ENCODE measurements around the gene PLAAT1.

The PLAAT1 gene

GRCh38 chr3:193240850-193241706 lies at the start of gene PLAAT1:
PLAAT1 (plus strand) TSS chr3:193241222; CDS start chr3:193255651, 14,429 bp downstream.
- H3K4me3 Mint-ChIP-seq, result peak within 1 kb of the TSS; percentile 26
- H3K9me3 Mint-ChIP-seq, result peaks cover 4% of the 10 kb centered on the region
- H3K27me3 Mint-ChIP-seq, result peaks cover 32% of the 10 kb centered on the region
- H3K27ac Mint-ChIP-seq, result no peak within 1 kb of the TSS
- H3K4me1 Mint-ChIP-seq, result no peaks in the 10 kb centered on the region
- no peaks in the 10 kb centered on the region for H3K36me3 Mint-ChIP-seq

- H3K4me3 Mint-ChIP-seq, result no peak overlapping the region
- no peaks in the 10 kb centered on the region for H3K36me3 Mint-ChIP-seq
- no peak overlapping the region for H3K27ac Mint-ChIP-seq
- no peaks in the 10 kb centered on the region for H3K9me3 Mint-ChIP-seq
- H3K27me3 Mint-ChIP-seq, result no peaks in the 10 kb centered on the region
- H3K4me1 Mint-ChIP-seq, result no peaks in the 10 kb centered on the region
Observed at GRCh38 chr3:193194371-193194770, 46.7 kb upstream of the PLAAT1 start.

DNA sequence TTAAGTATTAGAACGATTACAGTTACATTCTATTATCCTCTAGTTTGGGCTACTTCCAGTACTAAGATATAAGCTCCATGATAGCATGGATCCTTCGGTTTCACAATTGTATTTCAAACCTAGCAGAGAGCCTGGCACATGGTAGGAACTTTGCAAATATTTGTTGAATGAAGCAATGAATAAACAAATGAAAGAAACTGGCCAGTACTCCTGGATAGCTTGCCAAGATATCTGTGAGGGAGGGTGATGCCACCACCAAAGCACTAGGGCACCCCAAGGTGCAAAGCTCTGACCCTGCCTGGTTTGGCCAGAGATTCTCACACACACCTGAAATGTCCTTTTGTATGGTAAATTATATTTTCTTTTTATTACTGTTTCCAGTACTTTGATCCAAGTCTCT lies 44.3 kb upstream of the PLAAT1 start:
- no peak overlapping the region for H3K4me3 Mint-ChIP-seq
- no peaks in the 10 kb centered on the region for H3K27me3 Mint-ChIP-seq
- H3K4me1 Mint-ChIP-seq, result no peaks in the 10 kb centered on the region
- no peak overlapping the region for H3K27ac Mint-ChIP-seq
- H3K36me3 Mint-ChIP-seq, result no peaks in the 10 kb centered on the region
- no peaks in the 10 kb centered on the region for H3K9me3 Mint-ChIP-seq

GRCh38 chr3:193207290-193208273 lies 33.4 kb upstream of the PLAAT1 start:
- peaks cover 2% of the 10 kb centered on the region for H3K27me3 Mint-ChIP-seq
- no peak overlapping the region for H3K4me3 Mint-ChIP-seq

DNA sequence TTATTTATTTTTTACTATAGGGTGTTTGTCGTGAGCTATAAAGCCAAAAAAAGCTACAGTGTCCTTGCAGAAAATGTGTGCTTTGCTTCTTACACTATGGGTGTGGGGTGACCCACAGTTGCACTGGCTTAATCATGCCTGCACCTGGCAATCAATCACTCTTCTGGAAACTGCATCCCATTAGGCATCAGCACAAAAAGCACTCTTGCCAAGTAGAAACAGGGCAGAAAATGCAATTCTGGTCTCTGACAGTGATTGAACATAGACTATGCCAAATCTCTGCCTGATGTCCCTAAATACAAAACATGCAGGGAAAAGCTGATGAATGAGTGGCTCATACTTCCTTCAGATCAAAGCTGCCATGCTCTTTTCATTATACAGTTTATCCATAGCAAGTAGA lies 30.4 kb upstream of the PLAAT1 start:
- Mint-ChIP-seq H3K9me3 (no peaks in the 10 kb centered on the region), H3K36me3 (no peaks in the 10 kb centered on the region), H3K4me3 (no peak overlapping the region), H3K27ac (no peak overlapping the region), H3K4me1 (no peaks in the 10 kb centered on the region), H3K27me3 (peaks cover 7% of the 10 kb centered on the region)

More at GRCh38 chr3:193207290-193208273, 33.4 kb upstream of the PLAAT1 start:
- Mint-ChIP-seq H3K4me1 (no peaks in the 10 kb centered on the region), H3K27ac (no peak overlapping the region), H3K36me3 (no peaks in the 10 kb centered on the region), H3K9me3 (no peaks in the 10 kb centered on the region)

DNA sequence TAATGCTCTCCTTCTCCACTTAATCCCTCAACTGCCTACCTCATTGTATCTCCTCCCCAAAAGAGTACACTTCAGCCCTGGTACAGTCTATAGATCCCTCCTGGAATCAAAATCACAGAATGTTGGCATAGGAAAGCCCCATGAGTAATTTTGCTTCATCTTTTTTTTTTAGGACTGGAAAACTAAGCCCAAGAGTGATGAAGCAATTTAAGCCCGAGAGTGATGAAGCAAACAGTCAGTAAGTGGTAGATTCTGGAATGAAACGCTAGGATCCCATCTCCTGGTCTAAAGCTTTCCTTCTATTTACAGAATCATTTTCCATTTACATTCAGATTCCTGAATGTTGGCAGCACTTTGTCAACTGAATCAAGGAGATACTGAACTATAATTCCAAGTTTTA lies 29.8 kb upstream of the PLAAT1 start:
- no peak overlapping the region for H3K27ac Mint-ChIP-seq
- no peak overlapping the region for H3K4me3 Mint-ChIP-seq
- no peaks in the 10 kb centered on the region for H3K9me3 Mint-ChIP-seq
- H3K27me3 Mint-ChIP-seq, result peaks cover 5% of the 10 kb centered on the region
- H3K36me3 Mint-ChIP-seq, result no peaks in the 10 kb centered on the region
- no peaks in the 10 kb centered on the region for H3K4me1 Mint-ChIP-seq

- no peak overlapping the region for H3K27ac Mint-ChIP-seq
- H3K4me3 Mint-ChIP-seq, result no peak overlapping the region
- no peaks in the 10 kb centered on the region for H3K9me3 Mint-ChIP-seq
- H3K36me3 Mint-ChIP-seq, result no peaks in the 10 kb centered on the region
- H3K27me3 Mint-ChIP-seq, result peaks cover 5% of the 10 kb centered on the region
- H3K4me1 Mint-ChIP-seq, result no peaks in the 10 kb centered on the region
Observed at GRCh38 chr3:193211984-193212383, 29.0 kb upstream of the PLAAT1 start.

- H3K36me3 Mint-ChIP-seq, result no peaks in the 10 kb centered on the region
- H3K9me3 Mint-ChIP-seq, result no peaks in the 10 kb centered on the region
- peaks cover 5% of the 10 kb centered on the region for H3K27me3 Mint-ChIP-seq
- H3K4me3 Mint-ChIP-seq, result no peak overlapping the region
- no peak overlapping the region for H3K27ac Mint-ChIP-seq
- H3K4me1 Mint-ChIP-seq, result no peaks in the 10 kb centered on the region
Observed at GRCh38 chr3:193212844-193213243, 28.2 kb upstream of the PLAAT1 start.

DNA sequence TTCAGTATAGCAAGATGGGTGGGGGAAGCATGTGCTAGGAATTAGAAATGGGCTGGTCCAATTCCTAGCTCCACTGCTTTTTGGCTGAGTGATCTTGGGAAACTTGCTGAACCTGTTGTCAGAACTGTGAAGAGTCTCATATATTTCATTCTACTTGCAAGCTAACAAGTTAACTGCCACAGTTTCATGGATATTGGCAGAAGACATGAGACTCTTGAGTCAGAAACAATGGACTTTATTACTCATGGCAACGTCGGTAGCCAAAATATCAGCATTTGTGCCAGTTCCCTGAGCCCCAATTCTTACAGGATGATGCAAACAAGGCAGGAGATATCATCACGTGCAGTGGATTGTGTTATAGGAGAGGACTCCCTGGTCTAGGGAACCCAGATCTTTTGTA lies 26.6 kb upstream of the PLAAT1 start:
- Mint-ChIP-seq H3K4me1 (no peaks in the 10 kb centered on the region), H3K27me3 (peaks cover 5% of the 10 kb centered on the region)

GRCh38 chr3:193225302-193226125 lies 15.5 kb upstream of the PLAAT1 start:
- H3K27me3 Mint-ChIP-seq, result peaks cover 19% of the 10 kb centered on the region
- H3K9me3 Mint-ChIP-seq, result peaks cover 5% of the 10 kb centered on the region
- no peaks in the 10 kb centered on the region for H3K4me1 Mint-ChIP-seq
- H3K36me3 Mint-ChIP-seq, result no peaks in the 10 kb centered on the region
- H3K27ac Mint-ChIP-seq, result no peak overlapping the region
- no peak overlapping the region for H3K4me3 Mint-ChIP-seq

More for the DNA sequence above, 26.6 kb upstream of the PLAAT1 start:
- Mint-ChIP-seq H3K4me3 (no peak overlapping the region), H3K36me3 (no peaks in the 10 kb centered on the region), H3K27ac (no peak overlapping the region), H3K9me3 (no peaks in the 10 kb centered on the region)

DNA sequence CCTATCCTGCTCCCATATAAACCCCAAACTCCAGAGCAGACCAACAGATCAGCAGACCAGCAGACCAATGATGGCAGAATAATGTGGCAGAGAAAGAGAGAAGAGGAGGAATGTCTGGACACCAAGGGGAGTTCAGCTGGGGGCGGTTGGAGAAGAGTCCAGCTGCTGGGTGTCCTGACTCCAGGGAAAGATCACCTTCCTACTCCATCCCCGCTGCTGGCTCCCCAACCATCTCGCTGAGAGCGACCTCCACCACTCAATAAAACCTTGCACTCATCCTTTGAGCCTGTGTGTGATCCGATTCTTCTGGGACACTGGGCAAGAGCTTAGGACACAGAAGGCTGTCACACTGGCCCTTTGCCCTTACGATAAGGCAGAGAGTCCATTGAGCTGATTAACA lies 12.8 kb upstream of the PLAAT1 start:
- no peaks in the 10 kb centered on the region for H3K36me3 Mint-ChIP-seq
- no peaks in the 10 kb centered on the region for H3K4me1 Mint-ChIP-seq

GRCh38 chr3:193229851-193230420 lies 11.1 kb upstream of the PLAAT1 start:
- Mint-ChIP-seq H3K27ac (no peak overlapping the region), H3K4me3 (no peak overlapping the region), H3K9me3 (no peaks in the 10 kb centered on the region), H3K27me3 (peaks cover 13% of the 10 kb centered on the region), H3K4me1 (no peaks in the 10 kb centered on the region), H3K36me3 (no peaks in the 10 kb centered on the region)

More for the DNA sequence above, 12.8 kb upstream of the PLAAT1 start:
- H3K9me3 Mint-ChIP-seq, result peaks cover 5% of the 10 kb centered on the region
- no peak overlapping the region for H3K4me3 Mint-ChIP-seq
- H3K27ac Mint-ChIP-seq, result peak overlapping the region; percentile 23
- H3K27me3 Mint-ChIP-seq, result peaks cover 16% of the 10 kb centered on the region

DNA sequence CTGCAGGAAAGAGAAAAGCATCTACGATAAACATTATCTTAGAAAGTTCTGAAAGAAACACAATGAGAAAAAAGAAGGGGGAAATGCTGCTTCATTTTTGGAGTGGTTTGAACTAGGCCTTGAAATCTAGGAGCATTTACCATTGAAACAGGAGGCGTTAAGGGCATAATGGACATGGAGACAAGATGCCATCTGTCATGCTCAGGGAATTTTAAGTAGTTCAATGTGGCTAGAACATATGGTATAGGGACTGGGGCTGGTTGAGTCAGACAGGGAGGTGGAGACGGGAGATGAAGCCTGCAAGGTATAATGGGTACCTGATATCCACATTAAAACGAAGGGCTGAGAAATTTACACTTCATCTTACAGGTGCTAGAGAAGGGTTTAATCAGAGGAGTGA lies 10.4 kb upstream of the PLAAT1 start:
- Mint-ChIP-seq H3K27me3 (peaks cover 12% of the 10 kb centered on the region), H3K4me1 (no peaks in the 10 kb centered on the region), H3K9me3 (no peaks in the 10 kb centered on the region), H3K27ac (no peak overlapping the region), H3K4me3 (no peak overlapping the region), H3K36me3 (no peaks in the 10 kb centered on the region)

GRCh38 chr3:193231201-193231600 lies 9.8 kb upstream of the PLAAT1 start:
- Mint-ChIP-seq H3K27me3 (peaks cover 7% of the 10 kb centered on the region), H3K4me3 (no peak overlapping the region), H3K4me1 (no peaks in the 10 kb centered on the region), H3K27ac (no peak overlapping the region), H3K9me3 (no peaks in the 10 kb centered on the region), H3K36me3 (no peaks in the 10 kb centered on the region)

GRCh38 chr3:193236599-193236998 lies 4.4 kb upstream of the PLAAT1 start:
- Mint-ChIP-seq H3K27me3 (peaks cover 13% of the 10 kb centered on the region), H3K27ac (no peak overlapping the region), H3K9me3 (no peaks in the 10 kb centered on the region), H3K4me3 (no peak overlapping the region), H3K4me1 (no peaks in the 10 kb centered on the region), H3K36me3 (no peaks in the 10 kb centered on the region)

Data from activated naive CD4-positive, alpha-beta T cell treated with anti-CD3 and anti-CD28 coated beads, Interleukin-2, amount 50 U/mL, for 24 hours (primary cell).